Effector memory CD4-positive, alpha-beta T cell (primary cell): ENCODE results near the gene COASY.

ENCODE experiments used
- DNase-seq, 3 donors: peaks; one replicate each; pipeline ENCODE4 v3.0.0-alpha.2; 2020
- H3K27ac ChIP-seq: 2 replicates; pipeline ENCODE4 v1.7.0; 2013; ENCODE audit warnings: mild to moderate bottlenecking, low read length, moderate library complexity; ENCODE audit not compliant: insufficient read depth, poor library complexity, severe bottlenecking
- H3K27me3 ChIP-seq: replicated peaks from 2 replicates; pipeline ENCODE4 v1.7.0; 2013; ENCODE audit warnings: mild to moderate bottlenecking, low read length; ENCODE audit not compliant: insufficient read depth, control insufficient read depth, poor library complexity, severe bottlenecking
- H3K36me3 ChIP-seq: 2 replicates; pipeline ENCODE4 v1.7.0; 2013; ENCODE audit warnings: mild to moderate bottlenecking, low read length, moderate library complexity; ENCODE audit not compliant: control insufficient read depth, insufficient read depth
- H3K4me1 ChIP-seq: 2 replicates; pipeline ENCODE4 v1.7.0; 2013; ENCODE audit warnings: low read length, mild to moderate bottlenecking; ENCODE audit not compliant: control insufficient read depth, insufficient read depth, poor library complexity, severe bottlenecking
- H3K4me3 ChIP-seq: 2 replicates; pipeline ENCODE4 v1.7.0; 2013; ENCODE audit warnings: low read length, low read depth, mild to moderate bottlenecking; ENCODE audit not compliant: insufficient read depth, poor library complexity, severe bottlenecking
- H3K9me3 ChIP-seq: 2 replicates; pipeline ENCODE4 v1.7.0; 2013; ENCODE audit warnings: mild to moderate bottlenecking, low read length, moderate library complexity; ENCODE audit not compliant: control insufficient read depth
- total RNA-seq, 3 donors: gene quantifications; one replicate each; lab custom pipeline; 2026; lab: John Stamatoyannopoulos, UW

Gene COASY
- 17.3 to 34.9 (median 22.8) reads per million in 3 donors for total RNA-seq

GRCh38 chr17:42561897-42562387 lies at the start of gene COASY:
TSS of gene COASY (plus strand) at chr17:42562148. CDS start at chr17:42562623, 475 bp downstream.
- H3K9me3 ChIP-seq: no peaks in the 10 kb centered on the region

GRCh38 chr17:42512246-42512645 lies 49.7 kb upstream of the COASY start:
- no peaks in the 10 kb centered on the region for H3K4me1 ChIP-seq
- H3K27me3 ChIP-seq: no peaks in the 10 kb centered on the region
- no peak for DNase-seq
- no peak overlapping the region for H3K4me3 ChIP-seq
- H3K27ac ChIP-seq: no peak overlapping the region
- no peaks in the 10 kb centered on the region for H3K9me3 ChIP-seq
- peaks cover 6% of the 10 kb centered on the region for H3K36me3 ChIP-seq

More at GRCh38 chr17:42561897-42562387, at the start of gene COASY:
- H3K27me3 ChIP-seq: no peaks in the 10 kb centered on the region
- H3K4me1 ChIP-seq: peaks cover 26% of the 10 kb centered on the region
- peak; percentile 81 to 88 (median 83) for DNase-seq
- peak within 1 kb of the TSS; percentile 84 for H3K27ac ChIP-seq
- peaks cover 18% of the 10 kb centered on the region for H3K36me3 ChIP-seq
- H3K4me3 ChIP-seq: peak within 1 kb of the TSS; percentile 95

- H3K27ac ChIP-seq: no peak overlapping the region
- H3K27me3 ChIP-seq: no peaks in the 10 kb centered on the region
- no peaks in the 10 kb centered on the region for H3K9me3 ChIP-seq
- peaks cover 6% of the 10 kb centered on the region for H3K36me3 ChIP-seq
- H3K4me3 ChIP-seq: no peak overlapping the region
- H3K4me1 ChIP-seq: no peaks in the 10 kb centered on the region
- DNase-seq: no peak
These were observed 49.2 kb upstream of the COASY start for GRCh38 chr17:42512733-42513251.

- Histone ChIP-seq H3K4me1 (no peaks in the 10 kb centered on the region), H3K4me3 (no peak overlapping the region), H3K27me3 (no peaks in the 10 kb centered on the region), H3K36me3 (peaks cover 6% of the 10 kb centered on the region), H3K9me3 (no peaks in the 10 kb centered on the region), H3K27ac (no peak overlapping the region)
- DNase-seq: no peak
These were observed 48.3 kb upstream of the COASY start for GRCh38 chr17:42513686-42514085.

GRCh38 chr17:42514279-42514678 lies 47.7 kb upstream of the COASY start:
- Histone ChIP-seq H3K4me1 (no peaks in the 10 kb centered on the region), H3K27ac (no peak overlapping the region), H3K9me3 (no peaks in the 10 kb centered on the region), H3K4me3 (no peak overlapping the region), H3K27me3 (no peaks in the 10 kb centered on the region), H3K36me3 (peaks cover 6% of the 10 kb centered on the region)
- DNase-seq: no peak

GRCh38 chr17:42514867-42515266 lies 47.1 kb upstream of the COASY start:
- H3K36me3 ChIP-seq: peaks cover 6% of the 10 kb centered on the region
- H3K27me3 ChIP-seq: no peaks in the 10 kb centered on the region
- no peak overlapping the region for H3K4me3 ChIP-seq
- H3K27ac ChIP-seq: no peak overlapping the region
- no peak for DNase-seq
- H3K9me3 ChIP-seq: no peaks in the 10 kb centered on the region
- H3K4me1 ChIP-seq: no peaks in the 10 kb centered on the region

GRCh38 chr17:42517516-42517915 lies 44.4 kb upstream of the COASY start:
- H3K4me1 ChIP-seq: no peaks in the 10 kb centered on the region
- no peaks in the 10 kb centered on the region for H3K9me3 ChIP-seq
- H3K4me3 ChIP-seq: no peak overlapping the region
- peaks cover 6% of the 10 kb centered on the region for H3K36me3 ChIP-seq
- peak; percentile 60 to 73 (median 64) for DNase-seq
- H3K27me3 ChIP-seq: no peaks in the 10 kb centered on the region
- no peak overlapping the region for H3K27ac ChIP-seq

GRCh38 chr17:42518046-42518754 lies 43.7 kb upstream of the COASY start:
- Histone ChIP-seq H3K4me1 (no peaks in the 10 kb centered on the region), H3K36me3 (peaks cover 6% of the 10 kb centered on the region), H3K27me3 (no peaks in the 10 kb centered on the region), H3K27ac (no peak overlapping the region), H3K9me3 (no peaks in the 10 kb centered on the region), H3K4me3 (no peak overlapping the region)
- no peak for DNase-seq

GRCh38 chr17:42518755-42519545 lies 43.0 kb upstream of the COASY start:
- Histone ChIP-seq H3K4me3 (no peak overlapping the region), H3K27me3 (no peaks in the 10 kb centered on the region), H3K36me3 (peaks cover 2% of the 10 kb centered on the region), H3K27ac (no peak overlapping the region), H3K4me1 (no peaks in the 10 kb centered on the region), H3K9me3 (no peaks in the 10 kb centered on the region)
- DNase-seq: no peak
